Endothelial cell of umbilical vein (primary cell): Measurements from ENCODE around the gene GRK5. TPM values are rescaled to one million over a fixed set of nuclear protein-coding genes. Genes with fewer than 3 reads are reported as not detected.

ENCODE experiments used
- BruUV-seq: library from RNA; stranded (reverse); fragments of 400-500 nt; replicated peaks from 2 replicates; lab custom pipeline; 2021; lab: Mats Ljungman, UMichigan
- CTCF ChIA-PET: fragments of 300-600, 350-600 bp; sonication (Branson Sonifier 250); formaldehyde crosslinking; loops from one replicate; lab custom pipeline; 2021; ENCODE audit warnings: antibody characterized with exemption, inconsistent platforms; lab: Charles Lee
- POLR2A ChIA-PET: fragments of 300-600, 350-600 bp; sonication (Branson Sonifier 250); formaldehyde crosslinking; loops from one replicate; lab custom pipeline; 2021; ENCODE audit warnings: antibody characterized with exemption, inconsistent platforms; lab: Charles Lee
- DNase-seq: peaks from one replicate; pipeline ENCODE4 v3.0.0-alpha.2; 2011; ENCODE audit warnings: low read depth, low spot score
- FAIRE-seq: peaks from 2 replicates; lab custom pipeline; 2011; peaks lifted over from hg19 to GRCh38; lab: Jason Lieb, UNC
- H2AFZ ChIP-seq: 2 replicates; pipeline ENCODE4 v1.6.0; 2012; ENCODE audit warnings: low read depth, low read length, control low read depth, inconsistent platforms
- H3K27ac ChIP-seq: 2 replicates; pipeline ENCODE4 v1.5.1; 2011; ENCODE audit warnings: low read depth, mild to moderate bottlenecking, control low read depth, low read length, moderate library complexity; ENCODE audit not compliant: insufficient read depth
- H3K27me3 ChIP-seq, 2 experiments: 2 replicates each; pipeline versions ENCODE4 v1.6.0 to v1.6.1; 2011; ENCODE audit warnings: low read length in 2 of 2, mixed read lengths in 1 of 2; ENCODE audit not compliant: control insufficient read depth in 2 of 2, insufficient read depth in 2 of 2
- H3K36me3 ChIP-seq, 2 experiments: 2 replicates in 1 of 2; 3 replicates in 1 of 2; pipeline ENCODE4 v1.5.1; 2011; ENCODE audit warnings: low read length in 2 of 2, mild to moderate bottlenecking in 1 of 2, moderate library complexity in 1 of 2; ENCODE audit not compliant: control insufficient read depth in 2 of 2, insufficient read depth in 2 of 2; ENCODE audit errors: extremely low read depth in 1 of 2
- H3K4me1 ChIP-seq: 3 replicates; pipeline ENCODE4 v1.5.1; 2011; ENCODE audit warnings: mild to moderate bottlenecking, low read length; ENCODE audit not compliant: control insufficient read depth, insufficient read depth; ENCODE audit errors: extremely low read depth
- H3K4me2 ChIP-seq: 2 replicates; pipeline ENCODE4 v1.6.1; 2011; ENCODE audit warnings: low read length, control low read depth, mixed read lengths; ENCODE audit not compliant: insufficient read depth
- H3K4me3 ChIP-seq, 3 experiments: fragments of 200-600 bp in 1 of 3; sonication (generic), shearing (Covaris generic) in 1 of 3; replicated peaks in 1 of 3; 2 replicates each; pipeline ENCODE4 v1.5.1; 2011 to 2016; ENCODE audit warnings: control low read depth in 3 of 3, low read length in 3 of 3, mild to moderate bottlenecking in 2 of 3, inconsistent platforms in 1 of 3, low read depth in 1 of 3, moderate library complexity in 1 of 3; ENCODE audit not compliant: insufficient read depth in 1 of 3
- H3K79me2 ChIP-seq: 2 replicates; pipeline ENCODE4 v1.6.0; 2012; ENCODE audit warnings: low read length, inconsistent platforms; ENCODE audit not compliant: control insufficient read depth, insufficient read depth
- H3K9ac ChIP-seq: replicated peaks from 2 replicates; pipeline ENCODE3; 2011; ENCODE audit warnings: low read length, control low read depth; ENCODE audit not compliant: insufficient read depth; ENCODE audit errors: extremely low read depth
- H3K9me1 ChIP-seq: replicated peaks from 3 replicates; pipeline ENCODE4 v1.6.0; 2011; ENCODE audit warnings: mild to moderate bottlenecking, low read length; ENCODE audit not compliant: control insufficient read depth, insufficient read depth; ENCODE audit errors: extremely low read depth
- H3K9me3 ChIP-seq: replicated peaks from 2 replicates; pipeline ENCODE4 v1.5.1; 2012; ENCODE audit warnings: low read length, inconsistent platforms; ENCODE audit not compliant: control insufficient read depth, insufficient read depth
- H4K20me1 ChIP-seq: replicated peaks from 2 replicates; pipeline ENCODE3; 2011; ENCODE audit warnings: mild to moderate bottlenecking, low read length; ENCODE audit not compliant: control insufficient read depth, insufficient read depth; ENCODE audit errors: extremely low read depth
- EZH2 ChIP-seq: IDR thresholded peaks from 2 replicates; pipeline ENCODE4 v1.6.1; 2012; ENCODE audit warnings: borderline replicate concordance, low read depth, mild to moderate bottlenecking, moderate library complexity, low read length, inconsistent platforms; ENCODE audit not compliant: severe bottlenecking
- FOS ChIP-seq: IDR thresholded peaks from 2 replicates; pipeline ENCODE4 v1.6.1; 2011; ENCODE audit warnings: mild to moderate bottlenecking, low read length, moderate library complexity, borderline replicate concordance; ENCODE audit not compliant: insufficient read depth
- GATA2 ChIP-seq: IDR thresholded peaks from 2 replicates; pipeline ENCODE4 v1.7.0; 2011; ENCODE audit warnings: low read depth, mild to moderate bottlenecking, moderate library complexity, mixed read lengths, low read length; ENCODE audit not compliant: insufficient read length, insufficient read depth
- JUN ChIP-seq: IDR thresholded peaks from 2 replicates; pipeline ENCODE4 v1.6.1; 2011; ENCODE audit warnings: borderline replicate concordance, low read depth; ENCODE audit not compliant: insufficient read length, insufficient read depth
- MYC ChIP-seq: IDR thresholded peaks from one replicate; pipeline ENCODE4 v1.6.1; 2011; ENCODE audit warnings: mild to moderate bottlenecking, low read depth, low read length
- POLR2A ChIP-seq: IDR thresholded peaks from 2 replicates; pipeline ENCODE4 v1.6.1; 2012; ENCODE audit warnings: low read depth, mild to moderate bottlenecking, control low read depth, low read length
- POLR2AphosphoS5 ChIP-seq: IDR thresholded peaks from 2 replicates; pipeline ENCODE4 v1.6.1; 2012; ENCODE audit warnings: low read depth, mild to moderate bottlenecking, control low read depth, low read length, moderate library complexity; ENCODE audit not compliant: insufficient read depth
- dilution Hi-C: fragments of 300-500 bp; cut with MboI; formaldehyde crosslinking; loops from one replicate; pipeline ENCODE4 v1.15.0; 2019; ENCODE audit warnings: low sequenced_read_pairs; ENCODE audit not compliant: extremely low pct_ligation_motif_present
- intact Hi-C: fragments of 100-400 bp; cut with micrococcal nuclease; formaldehyde crosslinking; loops from one replicate; pipeline ENCODE4 v1.10.0; 2022
- polyA plus RNA-seq, 4 experiments: library from polyadenylated mRNA; depleted of rRNA in 3 of 4; stranded (reverse) in 3 of 4; unstranded in 1 of 4; fragments of >200 nt; gene quantifications; 2 replicates each; pipeline versions ENCODE4 v1.2.1 to v1.2.3, GENCODE V29; 2011 to 2012; ENCODE audit warnings: missing spikeins in 1 of 4
- total RNA-seq: library from RNA; stranded (reverse); gene quantifications from 2 replicates; pipeline ENCODE4 v1.2.3, GENCODE V29; 2021
- TF ChIP-seq, protein P1 (sequence below): IDR thresholded peaks from 2 replicates; pipeline ENCODE4 v1.6.1; 2011; ENCODE audit not compliant: insufficient read depth, insufficient read length
- TF ChIP-seq, protein P2 (sequence below), 2 donors: IDR thresholded peaks; 1 replicate in 1 of 2; 2 replicates in 1 of 2; pipeline ENCODE4 v1.5.1; 2011; ENCODE audit warnings: low read length in 2 of 2, mild to moderate bottlenecking in 2 of 2, moderate library complexity in 2 of 2, control low read depth in 1 of 2, inconsistent platforms in 1 of 2, low read depth in 1 of 2; ENCODE audit not compliant: insufficient read depth in 1 of 2; ENCODE audit errors: extremely low read depth in 1 of 2

The GRK5 gene
- total and polyA plus RNA-seq, 2 donors (not counting 3 experiments of a cell fraction or from before 2014, with no cell fraction given): 13.1 to 29.5 TPM

DNA sequence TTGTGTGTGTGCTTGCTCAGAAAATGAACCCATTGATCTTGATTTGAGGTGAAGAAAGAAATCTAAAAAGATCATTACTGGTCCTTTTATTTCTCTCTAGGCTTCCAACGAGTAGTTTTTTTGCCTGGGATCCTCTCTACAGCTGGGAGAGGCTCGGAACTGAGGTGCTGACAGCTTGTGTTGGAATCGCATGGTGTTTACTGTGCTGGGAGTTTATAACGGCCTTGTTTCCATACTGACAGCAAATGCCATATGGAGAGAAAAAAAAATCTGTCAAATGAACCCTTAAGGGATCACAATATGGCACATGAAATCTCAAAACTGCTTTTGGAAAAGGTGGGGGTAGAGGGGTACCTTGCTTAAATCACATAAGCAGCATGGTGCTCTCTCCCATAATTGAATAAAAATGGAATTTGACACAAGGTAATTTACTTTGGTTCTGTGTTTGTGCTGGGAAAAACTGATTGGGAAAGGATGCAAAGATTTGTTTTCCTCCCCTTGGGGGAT is 170.1 kb downstream of the GRK5 start:
- DNase-seq (no peak), FAIRE-seq (no peak)
- ChIA-PET CTCF (interaction anchor here (1.0 kb wide), 1 partner anchor 28 kb away, joined by 3 read pairs; no protein-coding TSS in a partner anchor), POLR2A (no interaction called here)
- no peak overlapping the region for H3K4me3 ChIP-seq
- no peak overlapping the region for H3K9ac ChIP-seq
- H3K27me3 ChIP-seq: no peaks in the 10 kb centered on the region
- peaks cover 0 to 3% of the 10 kb centered on the region in 2 experiments for H3K36me3 ChIP-seq
- H2AFZ ChIP-seq: no peak overlapping the region
- no TSS peak for BruUV-seq
- no peak overlapping the region for H3K27ac ChIP-seq
- H3K79me2 ChIP-seq: no peaks in the 10 kb centered on the region
- intact Hi-C loops: no loop called here
- H3K9me1 ChIP-seq: no peaks in the 10 kb centered on the region
- H3K4me1 ChIP-seq: no peaks in the 10 kb centered on the region
- no peaks in the 10 kb centered on the region for H3K9me3 ChIP-seq
- dilution Hi-C loops: no loop called here
- H4K20me1 ChIP-seq: no peaks in the 10 kb centered on the region
- TF ChIP-seq POLR2AphosphoS5 (no peak), EZH2 (no peak), FOS (no peak), GATA2 (no peak), MYC (no peak), JUN (no peak), POLR2A (no peak)
- TF ChIP-seq, protein P1, sequence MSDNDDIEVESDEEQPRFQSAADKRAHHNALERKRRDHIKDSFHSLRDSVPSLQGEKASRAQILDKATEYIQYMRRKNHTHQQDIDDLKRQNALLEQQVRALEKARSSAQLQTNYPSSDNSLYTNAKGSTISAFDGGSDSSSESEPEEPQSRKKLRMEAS: no peak
- TF ChIP-seq, protein P2, sequence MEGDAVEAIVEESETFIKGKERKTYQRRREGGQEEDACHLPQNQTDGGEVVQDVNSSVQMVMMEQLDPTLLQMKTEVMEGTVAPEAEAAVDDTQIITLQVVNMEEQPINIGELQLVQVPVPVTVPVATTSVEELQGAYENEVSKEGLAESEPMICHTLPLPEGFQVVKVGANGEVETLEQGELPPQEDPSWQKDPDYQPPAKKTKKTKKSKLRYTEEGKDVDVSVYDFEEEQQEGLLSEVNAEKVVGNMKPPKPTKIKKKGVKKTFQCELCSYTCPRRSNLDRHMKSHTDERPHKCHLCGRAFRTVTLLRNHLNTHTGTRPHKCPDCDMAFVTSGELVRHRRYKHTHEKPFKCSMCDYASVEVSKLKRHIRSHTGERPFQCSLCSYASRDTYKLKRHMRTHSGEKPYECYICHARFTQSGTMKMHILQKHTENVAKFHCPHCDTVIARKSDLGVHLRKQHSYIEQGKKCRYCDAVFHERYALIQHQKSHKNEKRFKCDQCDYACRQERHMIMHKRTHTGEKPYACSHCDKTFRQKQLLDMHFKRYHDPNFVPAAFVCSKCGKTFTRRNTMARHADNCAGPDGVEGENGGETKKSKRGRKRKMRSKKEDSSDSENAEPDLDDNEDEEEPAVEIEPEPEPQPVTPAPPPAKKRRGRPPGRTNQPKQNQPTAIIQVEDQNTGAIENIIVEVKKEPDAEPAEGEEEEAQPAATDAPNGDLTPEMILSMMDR (IDR thresholded peaks at IDR 0.05; ENCODE audit: extremely low read depth in 1 of 2, insufficient read depth in 1 of 2, low read depth in 1 of 2, low read length in 2 of 2): no peak
- H3K4me2 ChIP-seq: no peak overlapping the region
